Astrocyte (in vitro differentiated cells and primary cell): ENCODE measurements around the gene CAPG. TPM values are rescaled to one million over a fixed set of nuclear protein-coding genes. Genes with fewer than 3 reads are reported as not detected.

Experiments used
- DNase-seq: peaks from one replicate; pipeline ENCODE4 v3.0.0-alpha.2; 2010; ENCODE audit warnings: low read depth
- FAIRE-seq: peaks from 2 replicates; lab custom pipeline; 2011; peaks lifted over from hg19 to GRCh38; lab: Jason Lieb, UNC
- H2AFZ ChIP-seq: 2 replicates; pipeline ENCODE4 v1.6.0; 2012; ENCODE audit warnings: low read depth, low read length, inconsistent platforms
- H3K27ac ChIP-seq: 2 replicates; pipeline ENCODE4 v1.5.1; 2011; ENCODE audit warnings: low read depth, low read length, inconsistent platforms
- H3K27me3 ChIP-seq: 2 replicates; pipeline ENCODE4 v1.6.0; 2011; ENCODE audit warnings: low read length, inconsistent platforms; ENCODE audit not compliant: insufficient read depth
- H3K36me3 ChIP-seq: 2 replicates; pipeline ENCODE4 v1.5.1; 2011; ENCODE audit warnings: low read length, inconsistent platforms; ENCODE audit not compliant: insufficient read depth
- H3K4me1 ChIP-seq: 2 replicates; pipeline ENCODE4 v1.5.1; 2011; ENCODE audit warnings: low read length, inconsistent platforms; ENCODE audit not compliant: insufficient read depth
- H3K4me2 ChIP-seq: 2 replicates; pipeline ENCODE4 v1.6.0; 2012; ENCODE audit warnings: low read length, inconsistent platforms
- H3K4me3 ChIP-seq: 2 replicates; pipeline ENCODE4 v1.5.1; 2011; ENCODE audit warnings: low read depth, mild to moderate bottlenecking, low read length, inconsistent platforms; ENCODE audit not compliant: insufficient read depth
- H3K79me2 ChIP-seq: 2 replicates; pipeline ENCODE4 v1.6.0; 2012; ENCODE audit warnings: mild to moderate bottlenecking, low read length, inconsistent platforms; ENCODE audit not compliant: insufficient read depth
- H3K9ac ChIP-seq: 2 replicates; pipeline ENCODE4 v1.6.0; 2012; ENCODE audit warnings: mild to moderate bottlenecking, low read length, inconsistent platforms
- H3K9me3 ChIP-seq: 2 replicates; pipeline ENCODE4 v1.5.1; 2012; ENCODE audit warnings: low read depth, mild to moderate bottlenecking, low read length, inconsistent platforms; ENCODE audit not compliant: insufficient read depth
- H4K20me1 ChIP-seq: 2 replicates; pipeline ENCODE4 v1.6.0; 2012; ENCODE audit warnings: low read length, inconsistent platforms; ENCODE audit not compliant: insufficient read depth
- H3K27ac Mint-ChIP-seq: one replicate; pipeline ENCODE4 v1.8.0; 2021; ENCODE audit warnings: mild to moderate bottlenecking, mixed read lengths; ENCODE audit not compliant: unreplicated experiment
- H3K27me3 Mint-ChIP-seq: one replicate; pipeline ENCODE4 v1.8.0; 2021; ENCODE audit warnings: low read depth, mixed read lengths; ENCODE audit not compliant: unreplicated experiment
- H3K36me3 Mint-ChIP-seq: one replicate; pipeline ENCODE4 v1.8.0; 2021; ENCODE audit warnings: low read depth, mixed read lengths; ENCODE audit not compliant: unreplicated experiment
- H3K4me1 Mint-ChIP-seq: one replicate; pipeline ENCODE4 v1.8.0; 2021; ENCODE audit warnings: low read depth, mixed read lengths; ENCODE audit not compliant: unreplicated experiment
- H3K4me3 Mint-ChIP-seq: one replicate; pipeline ENCODE4 v1.8.0; 2021; ENCODE audit warnings: mild to moderate bottlenecking, moderate library complexity, mixed read lengths; ENCODE audit not compliant: unreplicated experiment
- H3K9me3 Mint-ChIP-seq: one replicate; pipeline ENCODE4 v1.8.0; 2021; ENCODE audit warnings: mild to moderate bottlenecking, mixed read lengths; ENCODE audit not compliant: unreplicated experiment
- CTCF ChIP-seq: IDR thresholded peaks from 2 replicates; pipeline ENCODE4 v1.5.1; 2011; ENCODE audit warnings: low read depth, mild to moderate bottlenecking, inconsistent platforms, low read length, moderate library complexity; ENCODE audit not compliant: insufficient read depth
- EZH2 ChIP-seq: IDR thresholded peaks from 2 replicates; pipeline ENCODE4 v1.6.1; 2012; ENCODE audit warnings: mild to moderate bottlenecking, low read length, inconsistent platforms; ENCODE audit not compliant: insufficient read depth
- total RNA-seq: library from RNA; stranded (reverse); gene quantifications from 2 replicates; pipeline ENCODE4 v1.2.1, GENCODE V29; 2021

The CAPG gene
- total RNA-seq, 1 donor from 2014 or later, result 68.2 TPM

GRCh38 chr2:85435220-85435958, 25.2 kb upstream of the CAPG start:
- peaks cover 8% of the 10 kb centered on the region for H3K27me3 Mint-ChIP-seq
- H3K9me3 ChIP-seq, result no peaks in the 10 kb centered on the region
- FAIRE-seq (no peak), DNase-seq (no peak)
- no peak overlapping the region for H3K27ac ChIP-seq
- H3K79me2 ChIP-seq, result no peaks in the 10 kb centered on the region
- TF ChIP-seq CTCF, result no peak
- TF ChIP-seq EZH2, result no peak
- H3K4me1 ChIP-seq, result peaks cover 29% of the 10 kb centered on the region
- no peak overlapping the region for H3K27ac Mint-ChIP-seq
- H3K36me3 Mint-ChIP-seq, result peaks cover 2% of the 10 kb centered on the region
- no peaks in the 10 kb centered on the region for H3K36me3 ChIP-seq
- no peak overlapping the region for H3K9ac ChIP-seq
- no peaks in the 10 kb centered on the region for H3K9me3 Mint-ChIP-seq
- no peak overlapping the region for H3K4me3 ChIP-seq
- H3K27me3 ChIP-seq, result no peaks in the 10 kb centered on the region
- H3K4me2 ChIP-seq, result no peak overlapping the region
- peaks cover 9% of the 10 kb centered on the region for H3K4me1 Mint-ChIP-seq
- no peaks in the 10 kb centered on the region for H4K20me1 ChIP-seq
- H2AFZ ChIP-seq, result no peak overlapping the region
- H3K4me3 Mint-ChIP-seq, result no peak overlapping the region

GRCh38 chr2:85434696-85435095, 24.5 kb upstream of the CAPG start:
- Mint-ChIP-seq H3K4me3 (no peak overlapping the region), H3K9me3 (no peaks in the 10 kb centered on the region), H3K27ac (no peak overlapping the region), H3K27me3 (peaks cover 8% of the 10 kb centered on the region), H3K4me1 (peaks cover 9% of the 10 kb centered on the region), H3K36me3 (peaks cover 2% of the 10 kb centered on the region)
- Histone ChIP-seq H3K79me2 (no peaks in the 10 kb centered on the region), H4K20me1 (no peaks in the 10 kb centered on the region), H3K4me2 (no peak overlapping the region), H3K4me3 (no peak overlapping the region), H3K4me1 (peaks cover 29% of the 10 kb centered on the region), H3K36me3 (no peaks in the 10 kb centered on the region), H3K9ac (no peak overlapping the region), H3K27me3 (no peaks in the 10 kb centered on the region), H2AFZ (no peak overlapping the region), H3K9me3 (no peaks in the 10 kb centered on the region), H3K27ac (no peak overlapping the region)
- DNase-seq (no peak), FAIRE-seq (no peak)
- TF ChIP-seq EZH2, result no peak
- TF ChIP-seq CTCF, result no peak

- Histone ChIP-seq H4K20me1 (no peaks in the 10 kb centered on the region), H3K36me3 (no peaks in the 10 kb centered on the region), H3K9ac (peak overlapping the region; percentile 10), H3K4me3 (no peak overlapping the region), H2AFZ (peak overlapping the region; percentile 23), H3K79me2 (no peaks in the 10 kb centered on the region), H3K27ac (no peak overlapping the region), H3K4me1 (peaks cover 26% of the 10 kb centered on the region), H3K9me3 (no peaks in the 10 kb centered on the region), H3K4me2 (no peak overlapping the region), H3K27me3 (no peaks in the 10 kb centered on the region)
- Mint-ChIP-seq H3K27ac (no peak overlapping the region), H3K4me1 (peaks cover 9% of the 10 kb centered on the region), H3K4me3 (no peak overlapping the region), H3K9me3 (no peaks in the 10 kb centered on the region), H3K36me3 (peaks cover 2% of the 10 kb centered on the region), H3K27me3 (peaks cover 2% of the 10 kb centered on the region)
- DNase-seq, result peak; percentile 90
- TF ChIP-seq CTCF (no peak), EZH2 (no peak)
- FAIRE-seq, result no peak
Observed at GRCh38 chr2:85433511-85434089, 23.4 kb upstream of the CAPG start.
